A549 treated with DMSO at 1 μM for 4 hours (cell line): ENCODE data around the gene PTGDR. TPM values are rescaled to one million over a fixed set of nuclear protein-coding genes. Genes with fewer than 3 reads are reported as not detected.

Source experiments
- total RNA-seq: library from RNA; stranded (reverse); fragments of 200-300 nt; extraction: Qiagen RNA extraction; gene quantifications from 5 replicates; pipeline ENCODE4 v1.2.3, GENCODE V29; 2022; ENCODE audit warnings: low read depth

The PTGDR gene, protein sequence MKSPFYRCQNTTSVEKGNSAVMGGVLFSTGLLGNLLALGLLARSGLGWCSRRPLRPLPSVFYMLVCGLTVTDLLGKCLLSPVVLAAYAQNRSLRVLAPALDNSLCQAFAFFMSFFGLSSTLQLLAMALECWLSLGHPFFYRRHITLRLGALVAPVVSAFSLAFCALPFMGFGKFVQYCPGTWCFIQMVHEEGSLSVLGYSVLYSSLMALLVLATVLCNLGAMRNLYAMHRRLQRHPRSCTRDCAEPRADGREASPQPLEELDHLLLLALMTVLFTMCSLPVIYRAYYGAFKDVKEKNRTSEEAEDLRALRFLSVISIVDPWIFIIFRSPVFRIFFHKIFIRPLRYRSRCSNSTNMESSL
- not detected in 5 replicates for total RNA-seq

DNA sequence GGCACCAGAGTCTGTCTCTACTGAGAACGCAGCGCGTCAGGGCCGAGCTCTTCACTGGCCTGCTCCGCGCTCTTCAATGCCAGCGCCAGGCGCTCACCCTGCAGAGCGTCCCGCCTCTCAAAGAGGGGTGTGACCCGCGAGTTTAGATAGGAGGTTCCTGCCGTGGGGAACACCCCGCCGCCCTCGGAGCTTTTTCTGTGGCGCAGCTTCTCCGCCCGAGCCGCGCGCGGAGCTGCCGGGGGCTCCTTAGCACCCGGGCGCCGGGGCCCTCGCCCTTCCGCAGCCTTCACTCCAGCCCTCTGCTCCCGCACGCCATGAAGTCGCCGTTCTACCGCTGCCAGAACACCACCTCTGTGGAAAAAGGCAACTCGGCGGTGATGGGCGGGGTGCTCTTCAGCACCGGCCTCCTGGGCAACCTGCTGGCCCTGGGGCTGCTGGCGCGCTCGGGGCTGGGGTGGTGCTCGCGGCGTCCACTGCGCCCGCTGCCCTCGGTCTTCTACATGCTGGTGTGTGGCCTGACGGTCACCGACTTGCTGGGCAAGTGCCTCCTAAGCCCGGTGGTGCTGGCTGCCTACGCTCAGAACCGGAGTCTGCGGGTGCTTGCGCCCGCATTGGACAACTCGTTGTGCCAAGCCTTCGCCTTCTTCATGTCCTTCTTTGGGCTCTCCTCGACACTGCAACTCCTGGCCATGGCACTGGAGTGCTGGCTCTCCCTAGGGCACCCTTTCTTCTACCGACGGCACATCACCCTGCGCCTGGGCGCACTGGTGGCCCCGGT is at the start of gene PTGDR:
PTGDR (plus strand) TSS at position 198 of the 778 bp plus-strand sequence; CDS start at position 315, 117 bp downstream.

GRCh38 chr14:52313903-52314594 is 46.6 kb downstream of the PTGDR start, which contains the start of gene PTGER2:
PTGER2 (plus strand) TSS chr14:52314312; CDS start chr14:52314549, 237 bp downstream.

Other genes starting within 250 kb of the PTGDR start
- gene NID2, start 198.6 kb upstream of the PTGDR start, total RNA-seq, result 15.1 to 22.0 TPM (median 19.6 TPM) in 5 replicates
- 1.2 to 2.1 TPM (median 1.7 TPM) in 5 replicates for gene PTGER2, start 46.6 kb downstream of the PTGDR start, total RNA-seq